Gastrocnemius medialis (tissue), 4 donors: ENCODE measurements around the gene RUNX1.

Source experiments
- POLR2A ChIP-seq, 2 donors: fragments of 450-650 bp; IDR thresholded peaks; one replicate each; pipeline ENCODE4 v1.6.1; 2017; ENCODE audit warnings: antibody characterized with exemption in 2 of 2, mild to moderate bottlenecking in 2 of 2, moderate library complexity in 2 of 2
- TF ChIP-seq, protein P1 (sequence below), 5 experiments: fragments of 450-650 bp in 3 of 5; fragments of 200-600 bp in 2 of 5; sonication (generic) in 2 of 5; IDR thresholded peaks in 4 of 5; conservative IDR thresholded peaks in 1 of 5; 1 replicate in 4 of 5; 2 replicates in 1 of 5; pipeline ENCODE4 v1.5.1; 2016 to 2019; ENCODE audit warnings: antibody characterized with exemption in 5 of 5, mild to moderate bottlenecking in 3 of 5, moderate library complexity in 3 of 5

DNA sequence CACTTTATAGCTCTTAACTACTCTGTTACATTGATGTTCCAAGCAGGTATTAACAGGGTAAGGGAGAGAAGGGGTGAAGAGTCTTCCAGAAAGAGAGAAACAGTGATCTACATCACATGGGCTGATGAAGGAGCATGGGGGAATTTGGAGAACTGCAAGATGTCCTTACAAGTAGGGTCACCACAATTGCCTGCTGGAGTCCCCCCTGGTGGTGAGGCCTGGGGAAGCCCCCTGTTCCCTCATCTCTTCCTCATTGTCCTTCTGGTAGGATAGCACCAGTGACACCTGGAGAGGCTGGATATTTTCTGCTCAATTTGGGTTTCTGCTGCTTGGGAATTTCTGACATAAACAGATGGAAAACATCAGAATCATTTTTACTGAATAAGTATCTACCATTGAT lies 126.6 kb downstream of the RUNX1 start:
- TF ChIP-seq POLR2A (IDR thresholded peaks at IDR 0.05), result no peak
- TF ChIP-seq, protein P1, sequence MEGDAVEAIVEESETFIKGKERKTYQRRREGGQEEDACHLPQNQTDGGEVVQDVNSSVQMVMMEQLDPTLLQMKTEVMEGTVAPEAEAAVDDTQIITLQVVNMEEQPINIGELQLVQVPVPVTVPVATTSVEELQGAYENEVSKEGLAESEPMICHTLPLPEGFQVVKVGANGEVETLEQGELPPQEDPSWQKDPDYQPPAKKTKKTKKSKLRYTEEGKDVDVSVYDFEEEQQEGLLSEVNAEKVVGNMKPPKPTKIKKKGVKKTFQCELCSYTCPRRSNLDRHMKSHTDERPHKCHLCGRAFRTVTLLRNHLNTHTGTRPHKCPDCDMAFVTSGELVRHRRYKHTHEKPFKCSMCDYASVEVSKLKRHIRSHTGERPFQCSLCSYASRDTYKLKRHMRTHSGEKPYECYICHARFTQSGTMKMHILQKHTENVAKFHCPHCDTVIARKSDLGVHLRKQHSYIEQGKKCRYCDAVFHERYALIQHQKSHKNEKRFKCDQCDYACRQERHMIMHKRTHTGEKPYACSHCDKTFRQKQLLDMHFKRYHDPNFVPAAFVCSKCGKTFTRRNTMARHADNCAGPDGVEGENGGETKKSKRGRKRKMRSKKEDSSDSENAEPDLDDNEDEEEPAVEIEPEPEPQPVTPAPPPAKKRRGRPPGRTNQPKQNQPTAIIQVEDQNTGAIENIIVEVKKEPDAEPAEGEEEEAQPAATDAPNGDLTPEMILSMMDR (IDR thresholded peaks at IDR 0.05 in 4 of 5, conservative IDR thresholded peaks at IDR 0.05 in 1 of 5), result no peak
